Stimulated activated CD8-positive, alpha-beta memory T cell treated with anti-CD3 and anti-CD28 coated beads, Interleukin-2, amount 100 ng/mL, for 1 hour (primary cell): ENCODE data around the gene CCDC146.
A peak's percentile ranks its signal among the peaks of the same experiment; 100 is the strongest.
"Not testable (repeated sequence)": the region's sequence is repeated elsewhere in the genome, so short reads cannot be mapped to it uniquely, and the experiment has no call there.

Source experiments
- DNase-seq, 2 donors: peaks; one replicate each; pipeline ENCODE4 v3.0.0-alpha.2; 2020; ENCODE audit warnings: low read depth in 2 of 2

CCDC146 gene

GRCh38 chr7:77244222-77244934 lies 122.0 kb downstream of the CCDC146 start:
- no peak for DNase-seq

GRCh38 chr7:77245015-77245755 lies 122.8 kb downstream of the CCDC146 start:
- no peak for DNase-seq

GRCh38 chr7:77246026-77246640 lies 123.7 kb downstream of the CCDC146 start:
- no peak for DNase-seq

GRCh38 chr7:77247206-77247850 lies 124.9 kb downstream of the CCDC146 start:
- peak; percentile 69 to 79 for DNase-seq

GRCh38 chr7:77248154-77248553 lies 125.7 kb downstream of the CCDC146 start:
- DNase-seq: no peak

- no peak for DNase-seq
These were observed 130.1 kb downstream of the CCDC146 start for GRCh38 chr7:77252506-77252905.

GRCh38 chr7:77253151-77253550 lies 130.7 kb downstream of the CCDC146 start:
- no peak for DNase-seq

- no peak for DNase-seq
These were observed 132.0 kb downstream of the CCDC146 start for GRCh38 chr7:77254429-77254828.

GRCh38 chr7:77254915-77255314 lies 132.5 kb downstream of the CCDC146 start:
- no peak for DNase-seq

GRCh38 chr7:77258014-77258413 lies 135.6 kb downstream of the CCDC146 start:
- no peak for DNase-seq

- DNase-seq: no peak
These were observed 136.2 kb downstream of the CCDC146 start for GRCh38 chr7:77258593-77258992.

- no peak for DNase-seq
These were observed 139.9 kb downstream of the CCDC146 start for GRCh38 chr7:77262316-77262715.

- no peak for DNase-seq
These were observed 143.3 kb downstream of the CCDC146 start for GRCh38 chr7:77265666-77266065.

GRCh38 chr7:77266291-77266794 lies 143.9 kb downstream of the CCDC146 start:
- DNase-seq: no peak

- DNase-seq: no peak
These were observed 147.1 kb downstream of the CCDC146 start for GRCh38 chr7:77269360-77270093.

- DNase-seq: no peak
These were observed 147.7 kb downstream of the CCDC146 start for GRCh38 chr7:77270094-77270480.

- DNase-seq: no peak
These were observed 149.4 kb downstream of the CCDC146 start for GRCh38 chr7:77271766-77272165.

GRCh38 chr7:77275663-77276062 lies 153.2 kb downstream of the CCDC146 start:
- not testable (repeated sequence) for DNase-seq

GRCh38 chr7:77276120-77276519 lies 153.7 kb downstream of the CCDC146 start:
- DNase-seq: no peak

- DNase-seq: no peak
These were observed 159.5 kb downstream of the CCDC146 start for GRCh38 chr7:77281780-77282478.

- no peak for DNase-seq
These were observed 160.5 kb downstream of the CCDC146 start for GRCh38 chr7:77282897-77283296.
